Urinary bladder (tissue), 4 donors: ENCODE results near the gene ANKFY1. TPM values are rescaled to one million over a fixed set of nuclear protein-coding genes. Genes with fewer than 3 reads are reported as not detected.

Experiments
- DNase-seq: peaks from one replicate; pipeline ENCODE4 v3.0.0-alpha.2; 2015; ENCODE audit errors: extremely low spot score
- H3K27ac ChIP-seq: one replicate; pipeline ENCODE4 v1.5.1; 2013; ENCODE audit warnings: low read depth, mild to moderate bottlenecking, moderate library complexity
- H3K36me3 ChIP-seq: one replicate; pipeline ENCODE4 v1.6.1; 2013; ENCODE audit warnings: mild to moderate bottlenecking, moderate library complexity; ENCODE audit not compliant: insufficient read depth
- H3K4me1 ChIP-seq: one replicate; pipeline ENCODE4 v1.6.1; 2013; ENCODE audit warnings: mild to moderate bottlenecking, moderate library complexity; ENCODE audit not compliant: insufficient read depth
- H3K4me3 ChIP-seq: one replicate; pipeline ENCODE4 v1.5.1; 2013; ENCODE audit warnings: low read depth, low read length
- WGBS: extraction: QIAGEN DNeasy Blood & Tissue Kit; methylation state at CpG from one replicate; pipeline ENCODE4 v1.1.7; 2013; 5-methylcytosine and 5-hydroxymethylcytosine counted together
- polyA plus RNA-seq: library from polyadenylated mRNA; stranded (reverse); fragments of 200-250 nt; gene quantifications from one replicate; pipeline ENCODE4 v1.2.3, GENCODE V29; 2013
- total RNA-seq: library from RNA; depleted of rRNA; stranded (reverse); fragments of >200 nt; gene quantifications from one replicate; pipeline ENCODE4 v1.2.3, GENCODE V29; 2014
- donor health status: healthy with polysubstance abuse.
- donor health status: healthy.

ANKFY1 gene
- total and polyA plus RNA-seq, 2 donors, result 21.3 to 52.7 TPM

DNA sequence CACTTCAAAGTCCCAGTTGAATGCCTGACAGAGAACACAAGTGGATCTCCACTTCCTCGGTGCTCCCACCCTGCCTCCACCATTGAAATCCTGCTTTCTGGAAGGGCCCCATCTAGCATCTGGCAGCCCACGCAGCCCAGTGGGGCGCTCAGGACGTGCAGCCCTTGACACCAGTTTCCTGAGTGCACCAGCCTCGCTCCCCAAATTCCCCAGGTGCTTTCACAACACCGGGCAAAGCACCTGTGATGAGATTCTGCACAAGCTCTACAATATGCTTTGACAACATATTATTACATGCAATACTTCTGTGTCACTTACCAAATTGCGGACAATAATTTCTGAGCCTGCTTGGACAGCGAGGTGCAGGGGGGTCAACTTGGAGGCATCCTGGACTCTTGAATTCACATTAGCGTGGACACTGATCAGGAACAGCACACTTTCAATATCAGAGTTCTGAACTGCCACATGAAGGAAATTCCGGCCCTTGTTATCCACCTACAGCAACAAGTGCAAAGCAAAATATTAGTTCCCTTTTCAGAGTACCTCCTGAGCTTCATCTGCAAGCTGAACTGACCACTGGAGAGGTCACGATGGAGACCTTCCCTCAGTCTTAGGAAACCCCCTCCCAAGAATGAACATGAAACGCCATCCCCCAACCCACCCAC is 86.8 kb downstream of the ANKFY1 start:
- H3K4me3 ChIP-seq, result no peak overlapping the region
- DNase-seq, result no peak
- H3K36me3 ChIP-seq, result peaks cover 9% of the 10 kb centered on the region
- no peak overlapping the region for H3K27ac ChIP-seq
- no peaks in the 10 kb centered on the region for H3K4me1 ChIP-seq
- WGBS, result 87% methylated on average over 12 of the region's 12 CpGs

DNA sequence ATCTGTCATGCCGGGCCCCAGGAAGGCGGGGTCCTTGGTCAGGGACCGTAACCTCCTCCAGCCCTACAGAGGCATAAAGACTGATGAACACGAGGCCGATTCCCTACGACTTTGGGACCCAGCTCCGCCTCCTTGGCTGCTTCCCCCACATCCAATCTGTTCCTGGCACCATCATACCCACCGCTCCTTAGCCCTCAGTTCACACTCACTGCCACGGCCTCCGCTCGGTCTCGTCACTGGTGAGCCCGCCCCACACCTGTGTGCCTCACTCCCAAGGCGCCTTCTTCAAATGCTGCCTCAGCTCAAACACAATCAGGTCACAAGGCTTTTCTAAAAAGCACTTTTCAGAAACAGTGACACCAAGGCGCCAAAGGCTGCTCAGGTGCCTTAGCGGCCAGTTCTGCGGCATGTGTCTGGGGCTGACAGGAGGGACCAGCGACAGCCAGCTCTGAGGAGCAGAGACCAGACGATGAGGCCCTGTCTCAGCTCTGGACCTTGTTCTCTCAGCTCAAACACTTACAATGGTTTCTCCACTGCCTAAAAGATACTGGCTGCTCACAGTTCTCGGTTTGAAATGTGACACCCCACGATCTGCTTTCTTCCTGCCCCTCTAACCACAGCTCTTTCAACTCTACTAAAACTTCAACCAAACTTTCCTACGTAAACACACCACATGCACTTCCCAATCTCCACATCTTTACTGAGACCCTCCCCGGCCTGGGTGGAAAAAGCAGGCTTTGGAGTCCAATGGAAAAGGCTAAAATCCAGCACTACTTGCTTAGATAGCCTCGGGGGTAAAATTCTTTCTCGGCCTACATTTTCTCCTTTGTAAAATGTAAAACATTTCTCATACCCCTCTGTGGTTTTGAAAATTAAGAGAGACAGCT is 87.6 kb downstream of the ANKFY1 start:
- Histone ChIP-seq H3K27ac (peak overlapping the region; percentile 12), H3K4me1 (no peaks in the 10 kb centered on the region), H3K36me3 (peaks cover 7% of the 10 kb centered on the region), H3K4me3 (no peak overlapping the region)
- no peak for DNase-seq
- 76% methylated on average over 25 of the region's 25 CpGs for WGBS

DNA sequence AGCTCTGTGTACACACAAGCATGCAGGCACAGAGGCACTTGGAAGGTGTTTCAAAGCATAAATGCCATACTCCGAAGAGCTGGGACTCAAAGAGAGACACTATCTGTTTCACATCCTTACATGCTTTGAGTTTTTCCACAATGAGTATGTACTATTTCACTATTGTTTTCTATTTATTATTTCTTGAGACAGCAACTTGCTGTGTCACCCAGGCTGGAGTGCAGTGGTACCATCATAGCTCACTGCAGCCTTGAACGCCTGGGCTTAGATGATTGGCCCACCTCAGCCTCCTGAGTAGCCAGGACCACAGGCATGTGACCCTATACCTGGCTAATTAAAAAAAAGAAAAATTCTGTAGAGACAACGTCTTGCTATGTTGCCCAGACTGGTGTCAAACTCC is 89.2 kb downstream of the ANKFY1 start:
- Histone ChIP-seq H3K4me1 (no peaks in the 10 kb centered on the region), H3K4me3 (no peak overlapping the region), H3K27ac (no peak overlapping the region), H3K36me3 (peaks cover 10% of the 10 kb centered on the region)
- 87% methylated on average over 3 of the region's 3 CpGs for WGBS
- DNase-seq, result no peak

DNA sequence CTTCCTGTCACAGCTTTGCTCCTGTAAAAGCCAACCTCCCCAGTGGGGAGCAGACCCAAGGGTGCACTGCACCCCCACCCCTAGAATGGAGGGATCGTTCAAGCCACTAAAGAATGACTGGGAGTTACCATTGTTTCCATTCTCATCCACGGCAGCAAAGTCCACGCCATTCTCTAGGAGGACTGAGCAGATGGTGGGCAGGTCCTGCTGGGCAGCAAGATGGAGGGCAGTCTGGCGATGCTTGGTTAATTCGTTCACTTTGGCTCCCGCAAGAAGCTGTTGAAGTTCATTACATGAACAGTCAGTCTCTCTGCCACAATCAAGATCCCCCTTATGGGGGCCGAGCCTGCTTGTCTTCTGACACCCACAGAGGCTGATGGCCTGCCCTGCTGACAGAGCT is 90.0 kb downstream of the ANKFY1 start:
- 96% methylated on average over 7 of the region's 7 CpGs for WGBS
- no peak overlapping the region for H3K27ac ChIP-seq
- no peak for DNase-seq
- peaks cover 10% of the 10 kb centered on the region for H3K36me3 ChIP-seq
- H3K4me1 ChIP-seq, result no peaks in the 10 kb centered on the region
- no peak overlapping the region for H3K4me3 ChIP-seq

DNA sequence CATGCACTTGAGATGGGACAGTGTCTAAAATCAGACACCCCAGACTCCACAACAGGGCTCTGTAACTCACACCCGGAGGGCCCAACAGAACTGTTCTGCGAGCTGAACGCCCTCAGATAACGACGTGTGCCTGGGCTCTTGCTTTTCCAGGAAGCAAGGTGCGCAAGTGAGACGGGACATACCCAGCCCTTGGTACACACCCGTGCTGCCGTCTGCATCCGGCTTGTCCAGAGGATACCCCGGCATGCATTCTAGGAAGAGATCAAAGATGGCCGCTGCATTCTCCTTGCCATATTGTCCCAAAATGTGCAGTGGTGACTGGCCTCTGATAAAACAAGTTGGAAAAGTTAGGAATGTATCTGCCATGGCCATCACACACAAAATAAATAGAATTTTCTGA is 91.4 kb downstream of the ANKFY1 start:
- H3K36me3 ChIP-seq, result peaks cover 10% of the 10 kb centered on the region
- H3K4me3 ChIP-seq, result no peak overlapping the region
- no peaks in the 10 kb centered on the region for H3K4me1 ChIP-seq
- H3K27ac ChIP-seq, result no peak overlapping the region
- 92% methylated on average over 12 of the region's 12 CpGs for WGBS
- DNase-seq, result no peak

DNA sequence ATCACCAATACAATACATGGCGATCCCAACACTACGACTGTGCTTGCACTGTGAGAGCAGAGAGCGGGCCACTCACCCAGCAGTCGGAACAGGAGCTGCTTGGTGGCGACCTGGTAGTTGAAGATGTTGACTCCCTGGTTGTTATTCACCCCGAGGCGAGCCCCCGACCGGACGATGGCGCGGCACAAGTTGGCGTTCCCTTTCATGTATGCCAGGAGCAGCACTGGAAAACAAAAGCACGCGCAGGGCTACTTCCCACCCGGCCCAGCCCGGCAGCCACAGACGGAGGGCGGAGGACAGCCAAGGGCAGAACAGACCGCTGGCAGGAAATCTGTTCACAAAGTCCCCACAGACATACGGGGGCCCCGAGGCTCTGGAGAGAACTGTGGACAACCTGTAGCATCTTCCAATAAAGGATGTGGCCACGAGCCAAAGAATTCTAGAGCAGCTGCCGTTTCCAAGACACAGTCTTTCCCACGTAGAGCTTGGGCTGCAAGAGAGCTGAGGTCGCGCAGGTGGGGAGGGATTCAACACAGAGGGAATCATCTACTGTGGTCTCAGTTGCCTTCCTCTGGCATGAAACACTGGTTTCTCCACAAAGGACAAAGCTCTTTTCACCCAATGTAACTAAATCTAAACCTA is 93.0 kb downstream of the ANKFY1 start:
- no peak for DNase-seq
- peaks cover 10% of the 10 kb centered on the region for H3K36me3 ChIP-seq
- no peak overlapping the region for H3K4me3 ChIP-seq
- 90% methylated on average over 27 of the region's 27 CpGs for WGBS
- H3K4me1 ChIP-seq, result no peaks in the 10 kb centered on the region
- no peak overlapping the region for H3K27ac ChIP-seq

DNA sequence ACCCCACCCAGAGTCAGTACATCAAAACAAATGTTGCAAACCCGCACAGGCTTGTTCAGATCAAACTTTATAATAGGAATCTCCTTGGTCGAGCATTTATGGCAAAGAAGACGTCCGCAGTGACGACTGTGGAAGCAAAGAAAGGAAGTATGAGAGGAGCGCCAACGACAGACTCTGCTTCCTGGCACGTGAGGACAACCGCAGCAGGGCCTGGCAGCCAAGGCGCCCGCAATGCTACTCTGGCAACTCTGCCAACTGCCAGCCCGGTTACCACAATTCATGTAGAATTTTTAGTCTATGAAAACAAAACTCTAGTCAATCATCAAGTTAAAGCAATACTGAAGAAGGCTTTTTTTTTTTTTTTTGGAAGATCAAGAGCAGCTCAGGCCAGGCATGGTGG is 96.0 kb downstream of the ANKFY1 start:
- no peak for DNase-seq
- Histone ChIP-seq H3K4me3 (no peak overlapping the region), H3K4me1 (no peaks in the 10 kb centered on the region), H3K36me3 (peaks cover 5% of the 10 kb centered on the region), H3K27ac (no peak overlapping the region)
- 90% methylated on average over 12 of the region's 12 CpGs for WGBS

DNA sequence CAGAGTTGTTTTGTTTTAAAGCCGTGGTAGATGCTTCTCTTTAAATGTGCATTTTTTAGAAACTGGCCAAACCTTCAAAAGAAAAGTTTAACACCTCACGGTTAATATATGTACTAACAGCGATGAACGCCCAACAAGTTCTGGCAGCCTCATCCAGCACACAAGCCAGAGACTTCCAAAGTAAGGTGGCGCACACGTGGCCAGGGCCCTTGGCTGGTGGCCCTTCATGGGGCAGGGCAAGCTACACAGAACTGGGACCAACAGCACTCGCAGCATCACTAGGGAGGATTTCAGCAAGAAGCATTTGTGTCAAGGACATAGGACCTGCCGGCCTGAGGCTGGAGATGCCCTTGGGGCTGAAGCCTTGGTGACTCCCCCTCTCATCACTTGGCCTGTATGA is 97.4 kb downstream of the ANKFY1 start:
- 92% methylated on average over 8 of the region's 8 CpGs for WGBS
- Histone ChIP-seq H3K36me3 (peaks cover 3% of the 10 kb centered on the region), H3K27ac (no peak overlapping the region), H3K4me1 (peaks cover 2% of the 10 kb centered on the region), H3K4me3 (no peak overlapping the region)
- DNase-seq, result no peak

DNA sequence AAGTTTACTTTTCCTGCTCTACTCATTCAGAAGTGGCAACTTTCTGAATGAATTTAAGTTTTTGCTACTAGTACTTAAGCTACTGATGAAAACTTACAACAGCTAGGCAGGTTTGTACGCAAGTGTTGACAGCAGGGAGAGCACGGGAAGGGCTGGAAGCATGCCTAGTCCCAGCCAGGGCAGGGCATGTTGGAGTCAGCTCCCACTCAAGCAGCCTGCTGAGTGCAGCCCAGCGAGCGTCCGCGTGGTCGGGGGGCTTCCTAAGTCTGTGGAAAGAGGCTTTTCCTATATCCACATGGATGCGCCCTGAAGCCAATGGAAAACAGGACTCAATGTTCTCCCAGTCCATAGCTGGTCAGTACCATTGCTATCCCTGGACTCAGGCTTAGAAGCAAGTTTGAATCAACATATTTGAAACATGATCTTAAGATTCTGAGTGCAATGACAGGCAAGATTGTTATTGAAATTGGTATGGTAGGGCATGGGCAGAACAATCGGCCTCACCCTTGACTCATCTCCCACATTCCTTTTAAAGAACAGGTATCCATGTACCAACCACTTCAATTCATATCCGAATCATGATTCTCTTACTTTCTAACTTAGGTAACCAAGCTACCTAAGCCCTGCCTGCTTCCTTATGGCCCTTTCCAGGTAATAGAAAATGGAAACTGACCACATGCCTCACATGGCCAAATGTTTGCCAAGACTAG is 98.3 kb downstream of the ANKFY1 start:
- Histone ChIP-seq H3K4me3 (no peak overlapping the region), H3K27ac (no peak overlapping the region), H3K4me1 (peaks cover 2% of the 10 kb centered on the region), H3K36me3 (peaks cover 3% of the 10 kb centered on the region)
- no peak for DNase-seq
- 92% methylated on average over 10 of the region's 10 CpGs for WGBS

DNA sequence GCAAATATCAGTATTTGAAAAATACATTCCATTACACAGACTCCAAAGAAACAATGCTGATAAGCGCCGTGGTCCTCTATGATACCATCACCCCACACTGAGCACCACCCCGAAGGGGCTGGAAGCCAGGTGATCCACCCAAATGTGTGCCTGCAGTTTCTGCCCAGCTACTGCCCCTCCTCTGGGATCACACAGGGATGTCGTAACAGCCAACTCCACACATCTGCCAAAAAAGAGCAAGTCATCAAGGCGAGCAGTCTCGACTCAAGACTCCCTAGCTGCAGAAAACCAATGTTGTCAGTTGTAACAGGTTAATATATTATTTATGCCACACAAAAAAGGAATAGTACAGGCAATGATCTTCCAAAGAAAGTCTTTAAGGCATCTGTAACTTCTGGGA is 99.8 kb downstream of the ANKFY1 start:
- Histone ChIP-seq H3K27ac (no peak overlapping the region), H3K36me3 (no peaks in the 10 kb centered on the region)
- WGBS, result 69% methylated on average over 6 of the region's 6 CpGs

DNA sequence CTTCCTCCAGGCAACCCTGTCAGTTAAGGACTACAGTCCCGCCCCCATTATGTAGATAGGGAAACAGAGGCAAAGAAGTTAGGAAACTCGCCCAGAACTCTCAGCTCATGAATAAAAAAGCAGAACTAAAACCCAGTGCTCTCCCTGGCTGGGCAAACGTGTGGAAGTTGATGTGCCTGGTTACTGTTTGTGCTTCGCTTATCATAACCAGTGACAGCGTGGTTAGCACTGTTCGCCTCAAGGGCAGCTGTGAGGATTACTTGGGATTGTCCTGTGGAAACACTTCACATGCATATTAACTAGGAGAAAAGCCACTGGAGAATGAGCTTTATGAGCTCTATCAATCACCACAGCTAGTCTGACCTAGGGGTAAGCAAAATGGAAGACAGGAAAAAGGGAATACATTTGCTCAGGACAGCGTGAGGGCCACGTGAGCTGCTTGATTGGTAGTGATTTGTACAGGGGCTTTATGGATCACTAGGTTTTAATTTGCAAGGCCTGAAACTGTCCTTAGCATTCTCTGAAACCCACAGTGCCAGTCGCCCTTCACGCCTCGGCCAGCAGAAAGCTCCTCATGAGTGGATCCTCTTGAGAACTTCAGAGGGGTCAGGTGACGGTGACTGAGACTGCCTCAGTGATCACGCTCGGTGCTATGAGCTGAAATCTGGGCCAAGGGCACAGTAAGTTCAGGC is 100.9 kb downstream of the ANKFY1 start:
- Histone ChIP-seq H3K4me1 (peaks cover 2% of the 10 kb centered on the region), H3K36me3 (no peaks in the 10 kb centered on the region), H3K27ac (no peak overlapping the region), H3K4me3 (no peak overlapping the region)
- no peak for DNase-seq
- WGBS, result 61% methylated on average over 14 of the region's 14 CpGs

More for the DNA sequence above, 99.8 kb downstream of the ANKFY1 start:
- H3K4me3 ChIP-seq, result no peak overlapping the region
- H3K4me1 ChIP-seq, result peaks cover 2% of the 10 kb centered on the region
- no peak for DNase-seq

DNA sequence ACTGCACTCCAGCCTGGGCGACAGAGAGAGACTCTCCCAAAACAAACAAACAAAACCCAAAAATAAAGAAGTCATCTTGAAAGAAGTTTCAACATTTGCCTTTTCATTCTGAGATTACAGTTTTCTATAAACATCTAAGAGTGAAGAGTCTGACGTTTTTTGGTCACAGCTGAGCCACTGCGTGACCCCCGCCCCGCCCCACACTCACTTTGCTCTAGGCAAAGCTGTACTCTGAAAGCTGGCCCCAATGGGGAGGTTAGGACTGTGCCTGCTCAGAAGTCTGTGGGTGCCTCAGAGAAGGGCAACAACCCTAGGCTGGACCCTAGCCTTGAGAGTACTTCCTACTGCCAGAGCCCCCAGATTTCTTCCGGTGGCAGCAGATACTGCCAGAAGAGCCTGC is 101.5 kb downstream of the ANKFY1 start:
- 81% methylated on average over 6 of the region's 6 CpGs for WGBS
- Histone ChIP-seq H3K36me3 (no peaks in the 10 kb centered on the region), H3K27ac (peak overlapping the region; percentile 63), H3K4me1 (peaks cover 2% of the 10 kb centered on the region), H3K4me3 (no peak overlapping the region)
- no peak for DNase-seq

DNA sequence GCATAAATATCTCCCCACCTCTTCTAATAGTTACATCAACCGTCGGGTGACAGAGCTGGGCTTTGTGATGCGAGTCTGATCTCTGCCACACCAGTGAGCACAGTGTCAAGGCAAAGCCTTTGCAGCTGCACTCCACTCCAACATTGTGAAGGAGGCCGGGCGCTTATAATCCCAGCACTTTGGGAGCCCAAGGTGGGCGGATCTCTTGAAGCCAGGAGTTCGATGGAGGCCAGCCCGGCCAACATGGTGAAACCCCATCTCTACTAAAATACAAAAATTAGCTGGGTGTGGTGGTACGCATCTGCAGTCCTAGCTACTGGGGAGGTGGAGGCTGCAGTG is 101.8 kb downstream of the ANKFY1 start:
- WGBS, result 82% methylated on average over 9 of the region's 9 CpGs
- Histone ChIP-seq H3K27ac (no peak overlapping the region), H3K36me3 (no peaks in the 10 kb centered on the region), H3K4me1 (peaks cover 2% of the 10 kb centered on the region), H3K4me3 (no peak overlapping the region)
- DNase-seq, result no peak
